Measurements from ENCODE around the gene VENTX. TPM values are rescaled to one million over a fixed set of nuclear protein-coding genes. Genes with fewer than 3 reads are reported as not detected.
A peak's percentile ranks its signal among the peaks of the same experiment; 100 is the strongest.

Gene VENTX
- total RNA-seq, 3 donors from 2014 or later (not counting 1 experiment from before 2014, with no cell fraction given) = 0.48 to 4.1 (median 0.75) TPM

DNA sequence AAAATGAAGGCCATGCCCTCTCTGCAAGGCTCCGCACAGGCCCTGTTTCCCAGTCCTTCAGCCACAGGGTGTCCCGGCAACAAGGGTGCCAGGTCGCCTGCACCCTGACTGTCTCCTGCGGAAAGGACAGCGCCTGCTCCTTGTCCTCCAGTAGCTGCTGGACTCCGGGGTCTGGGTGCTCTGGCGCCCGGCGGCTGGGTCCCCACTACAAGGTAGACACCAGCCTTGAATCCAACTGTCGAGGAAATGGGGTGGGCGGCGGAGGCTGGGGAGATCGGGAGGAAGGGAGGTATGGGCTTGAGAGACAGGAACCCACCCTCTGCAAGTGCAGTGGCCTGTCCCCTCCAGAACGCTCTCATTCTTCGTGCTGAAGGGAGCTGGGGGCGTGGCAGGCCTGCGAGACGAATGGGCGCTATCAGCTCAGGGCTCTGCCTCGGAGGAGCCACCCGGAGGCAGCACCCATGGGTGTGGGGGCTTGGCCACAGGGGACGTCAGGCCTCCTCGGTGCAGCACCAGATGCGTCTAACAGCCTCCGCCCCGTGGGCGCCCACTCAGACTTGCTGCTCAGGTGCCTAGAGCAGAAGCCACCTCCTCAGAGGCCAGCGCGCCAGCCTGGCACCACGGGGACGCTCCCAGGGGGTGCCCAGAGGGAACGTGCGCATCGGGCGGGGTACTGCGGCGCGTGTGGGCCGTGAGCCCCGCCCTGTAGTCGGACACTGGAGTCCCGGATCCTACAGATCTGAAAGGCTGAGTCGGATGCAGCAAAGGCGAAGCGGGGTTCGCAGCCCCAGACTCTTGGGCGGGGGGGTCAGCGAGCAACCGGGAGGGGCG is 23.5 kb downstream of the VENTX start:
- peak; percentile 56 to 82 for DNase-seq
- H3K4me1 ChIP-seq (ENCODE audit: control insufficient read depth, insufficient read depth, low read length) = peaks cover 84% of the 10 kb centered on the region
- Mint-ChIP-seq H3K9me3 (no peaks in the 10 kb centered on the region), H3K27me3 (ENCODE audit: low read depth in 2 of 2) (peaks cover 0 to 2% of the 10 kb centered on the region in 2 donors), H3K4me3 (peak overlapping the region; percentile 77), H3K36me3 (no peaks in the 10 kb centered on the region), H3K27ac (peak overlapping the region; percentile 65 to 83), H3K4me1 (peaks cover 23 to 77% of the 10 kb centered on the region in 2 donors)
- H3K9me3 ChIP-seq (ENCODE audit: control insufficient read depth, insufficient read depth, low read length) = no peaks in the 10 kb centered on the region
- intact Hi-C loops (cut with micrococcal nuclease) = no loop called here
- TF ChIP-seq, protein P1, sequence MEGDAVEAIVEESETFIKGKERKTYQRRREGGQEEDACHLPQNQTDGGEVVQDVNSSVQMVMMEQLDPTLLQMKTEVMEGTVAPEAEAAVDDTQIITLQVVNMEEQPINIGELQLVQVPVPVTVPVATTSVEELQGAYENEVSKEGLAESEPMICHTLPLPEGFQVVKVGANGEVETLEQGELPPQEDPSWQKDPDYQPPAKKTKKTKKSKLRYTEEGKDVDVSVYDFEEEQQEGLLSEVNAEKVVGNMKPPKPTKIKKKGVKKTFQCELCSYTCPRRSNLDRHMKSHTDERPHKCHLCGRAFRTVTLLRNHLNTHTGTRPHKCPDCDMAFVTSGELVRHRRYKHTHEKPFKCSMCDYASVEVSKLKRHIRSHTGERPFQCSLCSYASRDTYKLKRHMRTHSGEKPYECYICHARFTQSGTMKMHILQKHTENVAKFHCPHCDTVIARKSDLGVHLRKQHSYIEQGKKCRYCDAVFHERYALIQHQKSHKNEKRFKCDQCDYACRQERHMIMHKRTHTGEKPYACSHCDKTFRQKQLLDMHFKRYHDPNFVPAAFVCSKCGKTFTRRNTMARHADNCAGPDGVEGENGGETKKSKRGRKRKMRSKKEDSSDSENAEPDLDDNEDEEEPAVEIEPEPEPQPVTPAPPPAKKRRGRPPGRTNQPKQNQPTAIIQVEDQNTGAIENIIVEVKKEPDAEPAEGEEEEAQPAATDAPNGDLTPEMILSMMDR (IDR thresholded peaks at IDR 0.05) = no peak
- peaks cover 18% of the 10 kb centered on the region for H3K36me3 ChIP-seq (ENCODE audit: control insufficient read depth, insufficient read depth, low read length)
- WGBS (ENCODE audit: insufficient coverage) = 25% methylated on average over 46 of the region's 50 CpGs
- peak overlapping the region; percentile 39 for H3K4me3 ChIP-seq (ENCODE audit: low read length)
- no peaks in the 10 kb centered on the region for H3K27me3 ChIP-seq (ENCODE audit: control insufficient read depth, insufficient read depth, low read length)
- peak; percentile 52 to 72 (median 65) for ATAC-seq
- H3K27ac ChIP-seq (ENCODE audit: low read length) = peak overlapping the region; percentile 85

DNA sequence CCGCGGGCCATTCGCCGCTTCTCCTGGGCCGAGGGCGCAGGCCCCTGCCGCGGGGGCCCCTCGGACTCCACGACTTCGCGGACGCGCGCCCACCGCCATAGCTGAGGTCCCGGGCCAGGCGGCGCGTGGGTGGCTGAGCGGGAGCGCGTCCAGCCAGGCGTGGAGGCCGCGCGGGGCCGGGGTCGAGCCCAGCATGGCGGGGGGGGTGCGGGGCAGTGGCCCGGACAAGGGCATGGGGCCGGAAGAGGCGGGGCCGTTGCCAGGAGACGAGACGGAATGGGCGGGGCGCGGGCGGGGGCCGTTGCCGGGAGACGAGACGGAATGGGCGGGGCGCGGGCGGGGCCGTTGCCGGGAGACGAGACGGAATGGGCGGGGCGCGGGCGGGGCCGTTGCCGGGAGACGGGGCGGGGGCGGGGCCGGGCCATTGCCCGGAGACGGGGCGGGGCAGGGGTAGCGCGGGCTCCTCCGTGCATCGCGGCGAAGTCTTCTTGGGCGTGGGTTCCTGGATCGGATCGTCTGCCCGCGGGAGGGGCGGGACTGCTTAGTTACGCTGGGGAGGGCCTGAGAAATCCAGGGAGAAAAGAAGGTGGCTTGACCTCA is 24.2 kb downstream of the VENTX start:
- H3K9me3 ChIP-seq (ENCODE audit: control insufficient read depth, insufficient read depth, low read length) = no peaks in the 10 kb centered on the region
- peaks cover 26% of the 10 kb centered on the region for H3K36me3 ChIP-seq (ENCODE audit: control insufficient read depth, insufficient read depth, low read length)
- peaks cover 0 to 2% of the 10 kb centered on the region in 2 donors for H3K27me3 Mint-ChIP-seq (ENCODE audit: low read depth in 2 of 2)
- peak overlapping the region; percentile 46 to 65 for H3K27ac Mint-ChIP-seq
- no peaks in the 10 kb centered on the region for H3K9me3 Mint-ChIP-seq
- ATAC-seq (peak; percentile 52 to 81 (median 69)), DNase-seq (peak; percentile 67 to 87)
- WGBS (ENCODE audit: insufficient coverage) = under 1% methylated on average over 78 of the region's 79 CpGs
- peak overlapping the region; percentile 85 for H3K27ac ChIP-seq (ENCODE audit: low read length)
- H3K27me3 ChIP-seq (ENCODE audit: control insufficient read depth, insufficient read depth, low read length) = no peaks in the 10 kb centered on the region
- intact Hi-C loops (cut with micrococcal nuclease) = no loop called here
- no peaks in the 10 kb centered on the region for H3K36me3 Mint-ChIP-seq
- TF ChIP-seq, protein P1 (IDR thresholded peaks at IDR 0.05) = no peak
- H3K4me3 Mint-ChIP-seq = peak overlapping the region; percentile 69
- H3K4me1 ChIP-seq (ENCODE audit: control insufficient read depth, insufficient read depth, low read length) = peaks cover 83% of the 10 kb centered on the region
- peaks cover 23 to 77% of the 10 kb centered on the region in 2 donors for H3K4me1 Mint-ChIP-seq
- H3K4me3 ChIP-seq (ENCODE audit: low read length) = peak overlapping the region; percentile 39

DNA sequence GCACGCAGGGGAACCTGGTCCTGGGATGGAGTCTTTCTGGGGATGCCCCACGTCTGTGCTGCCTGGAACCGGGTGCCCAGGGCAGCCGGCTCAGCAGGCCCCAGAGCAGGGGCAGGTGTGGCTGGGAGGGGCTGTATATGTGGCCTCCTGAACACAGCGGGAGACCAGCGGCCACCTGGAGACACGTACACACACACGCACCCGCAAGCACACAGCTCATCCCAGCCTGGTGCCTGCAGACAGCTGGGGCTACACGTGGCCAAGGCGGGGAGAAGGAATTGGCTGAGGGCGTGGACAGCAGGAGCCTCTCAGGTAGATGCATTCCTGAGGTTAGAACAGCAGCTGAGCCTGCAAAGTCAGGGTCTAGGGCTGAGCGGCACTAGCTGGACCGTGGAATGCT is 25.0 kb downstream of the VENTX start:
- Mint-ChIP-seq H3K27me3 (ENCODE audit: low read depth in 2 of 2) (no peaks in the 10 kb centered on the region), H3K4me1 (peaks cover 17 to 72% of the 10 kb centered on the region in 2 donors), H3K27ac (peak overlapping the region in 1 of 2 donors; percentile 46), H3K9me3 (no peaks in the 10 kb centered on the region), H3K4me3 (peak overlapping the region; percentile 69), H3K36me3 (no peaks in the 10 kb centered on the region)
- ATAC-seq (no peak), DNase-seq (peak in 1 of 2 donors; percentile 28)
- 91% methylated on average over 14 of the region's 14 CpGs for WGBS (ENCODE audit: insufficient coverage)
- Histone ChIP-seq H3K4me1 (ENCODE audit: control insufficient read depth, insufficient read depth, low read length) (peaks cover 74% of the 10 kb centered on the region), H3K36me3 (ENCODE audit: control insufficient read depth, insufficient read depth, low read length) (peaks cover 33% of the 10 kb centered on the region), H3K9me3 (ENCODE audit: control insufficient read depth, insufficient read depth, low read length) (no peaks in the 10 kb centered on the region), H3K4me3 (ENCODE audit: low read length) (no peak overlapping the region), H3K27ac (ENCODE audit: low read length) (peak overlapping the region; percentile 62), H3K27me3 (ENCODE audit: control insufficient read depth, insufficient read depth, low read length) (no peaks in the 10 kb centered on the region)
- TF ChIP-seq, protein P1 (IDR thresholded peaks at IDR 0.05) = no peak
- intact Hi-C loops (cut with micrococcal nuclease) = no loop called here

Data from natural killer cell (primary cell).